Activated B cell treated with CpG ODN at 0.5 μM for 24 hours (primary cell): ENCODE results near the gene TBC1D22A. TPM values are rescaled to one million over a fixed set of nuclear protein-coding genes. Genes with fewer than 3 reads are reported as not detected.

ENCODE experiments used
- ATAC-seq: fragments of 200-7000 bp; cut with Tn5 transposase; one replicate; pipeline ENCODE4 v1.10.0; 2021; ENCODE audit warnings: low read depth, mild to moderate bottlenecking, moderate library complexity
- CTCF ChIA-PET: fragments of 350-600 bp; sonication (Branson Sonifier 250); formaldehyde crosslinking; loops from one replicate; lab custom pipeline; 2021; ENCODE audit warnings: antibody characterized with exemption; lab: Charles Lee
- POLR2A ChIA-PET: fragments of 350-600 bp; sonication (Branson Sonifier 250); formaldehyde crosslinking; loops from one replicate; lab custom pipeline; 2021; ENCODE audit warnings: antibody characterized with exemption; lab: Charles Lee
- DNase-seq: peaks from one replicate; pipeline ENCODE4 v3.0.0; 2022
- H3K27ac Mint-ChIP-seq: one replicate; pipeline ENCODE4 v1.8.0; 2020; ENCODE audit warnings: mixed read lengths
- H3K27me3 Mint-ChIP-seq: one replicate; pipeline ENCODE4 v1.8.0; 2021; ENCODE audit warnings: mixed read lengths
- H3K36me3 Mint-ChIP-seq: one replicate; pipeline ENCODE4 v1.8.0; 2021; ENCODE audit warnings: low read depth, mixed read lengths
- H3K4me1 Mint-ChIP-seq: one replicate; pipeline ENCODE4 v1.8.0; 2021; ENCODE audit warnings: mixed read lengths
- H3K4me3 Mint-ChIP-seq: one replicate; pipeline ENCODE4 v1.8.0; 2020; ENCODE audit warnings: mild to moderate bottlenecking, mixed read lengths
- H3K9me3 Mint-ChIP-seq: one replicate; pipeline ENCODE4 v1.8.0; 2020; ENCODE audit warnings: mixed read lengths
- CTCF ChIP-seq: fragments of 200-600 bp; IDR thresholded peaks from one replicate; pipeline ENCODE4 v1.8.0; 2022; ENCODE audit warnings: antibody characterized with exemption, mild to moderate bottlenecking
- intact Hi-C: fragments of 100-400 bp; cut with micrococcal nuclease; formaldehyde crosslinking; loops from one replicate; pipeline ENCODE4 v1.15.1; 2024
- total RNA-seq: library from RNA; stranded (reverse); gene quantifications from 2 replicates; pipeline ENCODE4 v1.2.3, GENCODE V29; 2022

Gene TBC1D22A
- total RNA-seq, 1 donor from 2014 or later = 85.9 TPM

- POLR2A ChIA-PET = no interaction called here
Observed at GRCh38 chr22:47203554-47203991, 441.1 kb downstream of the TBC1D22A start.

GRCh38 chr22:47204002-47204979 lies 441.8 kb downstream of the TBC1D22A start:
- TF ChIP-seq CTCF = no peak
- ChIA-PET CTCF (interaction anchor here (2.1 kb wide), 1 partner anchor 10 kb away, joined by 7 read pairs; no protein-coding TSS in a partner anchor), POLR2A (no interaction called here)
- Mint-ChIP-seq H3K27me3 (no peaks in the 10 kb centered on the region), H3K36me3 (no peaks in the 10 kb centered on the region), H3K27ac (no peak overlapping the region), H3K4me1 (no peaks in the 10 kb centered on the region), H3K4me3 (no peak overlapping the region), H3K9me3 (no peaks in the 10 kb centered on the region)
- no peak for DNase-seq
- no peak for ATAC-seq
- intact Hi-C loops = no loop called here

More at GRCh38 chr22:47203554-47203991, 441.1 kb downstream of the TBC1D22A start:
- H3K36me3 Mint-ChIP-seq = no peaks in the 10 kb centered on the region
- CTCF ChIA-PET = no interaction called here
- H3K27me3 Mint-ChIP-seq = no peaks in the 10 kb centered on the region
- no peaks in the 10 kb centered on the region for H3K9me3 Mint-ChIP-seq
- DNase-seq = no peak
- ATAC-seq = no peak
- no peak overlapping the region for H3K4me3 Mint-ChIP-seq
- no peak overlapping the region for H3K27ac Mint-ChIP-seq
- intact Hi-C loops = no loop called here
- TF ChIP-seq CTCF = no peak
- H3K4me1 Mint-ChIP-seq = no peaks in the 10 kb centered on the region

- Mint-ChIP-seq H3K4me1 (no peaks in the 10 kb centered on the region), H3K4me3 (no peak overlapping the region), H3K27ac (no peak overlapping the region), H3K9me3 (no peaks in the 10 kb centered on the region), H3K27me3 (no peaks in the 10 kb centered on the region), H3K36me3 (no peaks in the 10 kb centered on the region)
- intact Hi-C loops = no loop called here
- ChIA-PET CTCF (interaction anchor here (2.1 kb wide), 1 partner anchor 9 kb away, joined by 7 read pairs; no protein-coding TSS in a partner anchor), POLR2A (no interaction called here)
- no peak for DNase-seq
- TF ChIP-seq CTCF = no peak
- ATAC-seq = no peak
Observed at GRCh38 chr22:47205081-47205491, 442.6 kb downstream of the TBC1D22A start.

GRCh38 chr22:47205554-47205953 lies 443.1 kb downstream of the TBC1D22A start:
- no peaks in the 10 kb centered on the region for H3K9me3 Mint-ChIP-seq
- H3K27me3 Mint-ChIP-seq = no peaks in the 10 kb centered on the region
- no peak overlapping the region for H3K27ac Mint-ChIP-seq
- no peak overlapping the region for H3K4me3 Mint-ChIP-seq
- TF ChIP-seq CTCF = no peak
- ChIA-PET CTCF (interaction anchor here (2.1 kb wide), 1 partner anchor 9 kb away, joined by 7 read pairs; no protein-coding TSS in a partner anchor), POLR2A (no interaction called here)
- DNase-seq (no peak), ATAC-seq (no peak)
- H3K4me1 Mint-ChIP-seq = no peaks in the 10 kb centered on the region
- H3K36me3 Mint-ChIP-seq = no peaks in the 10 kb centered on the region
- intact Hi-C loops = no loop called here

- no peaks in the 10 kb centered on the region for H3K36me3 Mint-ChIP-seq
- CTCF ChIA-PET = no interaction called here
Observed at GRCh38 chr22:47206164-47206563, 443.7 kb downstream of the TBC1D22A start.

More at GRCh38 chr22:47206164-47206563, 443.7 kb downstream of the TBC1D22A start:
- no peak for ATAC-seq
- Mint-ChIP-seq H3K4me3 (no peak overlapping the region), H3K4me1 (no peaks in the 10 kb centered on the region), H3K27ac (no peak overlapping the region), H3K27me3 (no peaks in the 10 kb centered on the region), H3K9me3 (no peaks in the 10 kb centered on the region)
- intact Hi-C loops = no loop called here
- no peak for DNase-seq
- no peak for TF ChIP-seq CTCF
- POLR2A ChIA-PET = no interaction called here
